Measurements from ENCODE around the gene EFNB2. TPM values are rescaled to one million over a fixed set of nuclear protein-coding genes. Genes with fewer than 3 reads are reported as not detected.

Gene EFNB2
- total and polyA plus RNA-seq, 9 of the 15 experiments (the other 6 are each of a cell fraction or from before 2014, with no cell fraction given), result 0.01 to 0.29 (median 0.18) TPM

DNA sequence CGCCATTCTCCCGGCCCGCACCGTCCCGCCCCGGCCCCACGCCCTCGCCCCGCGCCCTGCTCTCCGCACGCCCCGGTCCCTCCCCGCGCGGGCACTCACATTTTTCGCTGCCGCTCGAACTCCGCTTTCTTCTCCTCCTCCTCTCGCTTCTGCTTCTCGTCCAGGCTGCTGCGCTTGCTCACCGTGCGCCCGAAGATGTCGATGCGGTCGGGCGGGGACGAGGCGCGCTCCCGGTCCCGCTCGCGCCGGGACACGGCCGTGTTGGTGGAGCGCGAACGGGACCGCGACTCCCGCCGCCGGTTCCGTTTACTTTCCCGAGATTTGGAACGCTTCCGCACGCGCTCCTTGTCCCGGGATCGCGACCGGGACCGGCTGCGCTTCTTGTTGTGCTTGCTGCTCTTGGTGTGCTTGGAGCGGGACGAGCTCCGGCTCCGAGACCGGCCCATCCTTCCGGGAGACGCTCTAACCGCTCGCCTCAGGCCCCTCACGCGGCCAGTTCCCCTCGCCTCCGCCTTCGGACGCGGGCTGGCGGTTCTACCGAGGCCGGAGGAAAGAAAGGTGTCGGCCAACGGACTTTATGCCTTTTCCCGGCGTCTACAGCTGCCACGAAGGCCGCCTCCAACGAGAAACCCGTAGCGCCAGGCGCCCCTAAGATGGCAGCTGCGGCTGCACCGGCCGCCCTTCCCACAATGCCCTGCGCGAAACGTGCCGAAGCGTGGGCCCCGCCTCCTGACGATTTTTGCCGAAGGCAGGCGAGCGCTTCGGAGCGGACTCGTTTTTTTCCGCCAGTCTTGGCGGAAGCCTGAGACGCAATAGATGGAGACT, 32.2 kb upstream of the EFNB2 start, which contains the start of gene ARGLU1 (continued):
- TF ChIP-seq ZNF12 (CRISPR knock-in tag; IDR thresholded peaks at IDR 0.05) (peak; percentile 66; the same call in 1 of the 2 replicates), KDM2B (CRISPR knock-in tag; IDR thresholded peaks at IDR 0.05) (no peak), ATF4 (CRISPR knock-in tag; IDR thresholded peaks at IDR 0.05) (no peak), ZZZ3 (IDR thresholded peaks at IDR 0.05) (no peak), SP1 (CRISPR knock-in tag; IDR thresholded peaks at IDR 0.05) (no peak), NRF1 (conservative IDR thresholded peaks at IDR 0.05 in 1 of 2, IDR thresholded peaks at IDR 0.05 in 1 of 2) (peak; percentile 68 to 76), PREB (CRISPR knock-in tag; IDR thresholded peaks at IDR 0.05) (no peak), MCM5 (IDR thresholded peaks at IDR 0.05; ENCODE audit: low read depth) (no peak), ARHGAP35 (IDR thresholded peaks at IDR 0.05; ENCODE audit: partially characterized antibody) (no peak), NFRKB (IDR thresholded peaks at IDR 0.05; ENCODE audit: low read depth) (0 out of 2 replicates have a peak, but pooled peaks have one; percentile 33), ZNF76 (CRISPR knock-in tag; IDR thresholded peaks at IDR 0.05; ENCODE audit: borderline replicate concordance) (no peak), ZNF174 (CRISPR knock-in tag; IDR thresholded peaks at IDR 0.05) (no peak), POLR2AphosphoS2 (IDR thresholded peaks at IDR 0.05; ENCODE audit: low read length) (no peak), NFIC (IDR thresholded peaks at IDR 0.05) (no peak), SMAD1 (IDR thresholded peaks at IDR 0.05; ENCODE audit: low read depth, low read length, partially characterized antibody) (no peak), KDM5B (IDR thresholded peaks at IDR 0.05; ENCODE audit: insufficient replicate concordance, low read depth, low read length) (peak; percentile 81), TEAD2 (tag; IDR thresholded peaks at IDR 0.05) (no peak), POLR2B (IDR thresholded peaks at IDR 0.05; ENCODE audit: low read depth, partially characterized antibody) (peak; percentile 87), FOXP4 (CRISPR knock-in tag; IDR thresholded peaks at IDR 0.05; ENCODE audit: borderline replicate concordance) (0 out of 2 replicates have a peak, but pooled peaks have one; percentile 37)
- TF ChIP-seq, protein P1, sequence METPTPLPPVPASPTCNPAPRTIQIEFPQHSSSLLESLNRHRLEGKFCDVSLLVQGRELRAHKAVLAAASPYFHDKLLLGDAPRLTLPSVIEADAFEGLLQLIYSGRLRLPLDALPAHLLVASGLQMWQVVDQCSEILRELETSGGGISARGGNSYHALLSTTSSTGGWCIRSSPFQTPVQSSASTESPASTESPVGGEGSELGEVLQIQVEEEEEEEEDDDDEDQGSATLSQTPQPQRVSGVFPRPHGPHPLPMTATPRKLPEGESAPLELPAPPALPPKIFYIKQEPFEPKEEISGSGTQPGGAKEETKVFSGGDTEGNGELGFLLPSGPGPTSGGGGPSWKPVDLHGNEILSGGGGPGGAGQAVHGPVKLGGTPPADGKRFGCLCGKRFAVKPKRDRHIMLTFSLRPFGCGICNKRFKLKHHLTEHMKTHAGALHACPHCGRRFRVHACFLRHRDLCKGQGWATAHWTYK (CRISPR knock-in tag; IDR thresholded peaks at IDR 0.05), result 0 out of 2 replicates have a peak, but pooled peaks have one; percentile 30
- TF ChIP-seq, protein P2, sequence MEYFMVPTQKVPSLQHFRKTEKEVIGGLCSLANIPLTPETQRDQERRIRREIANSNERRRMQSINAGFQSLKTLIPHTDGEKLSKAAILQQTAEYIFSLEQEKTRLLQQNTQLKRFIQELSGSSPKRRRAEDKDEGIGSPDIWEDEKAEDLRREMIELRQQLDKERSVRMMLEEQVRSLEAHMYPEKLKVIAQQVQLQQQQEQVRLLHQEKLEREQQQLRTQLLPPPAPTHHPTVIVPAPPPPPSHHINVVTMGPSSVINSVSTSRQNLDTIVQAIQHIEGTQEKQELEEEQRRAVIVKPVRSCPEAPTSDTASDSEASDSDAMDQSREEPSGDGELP (CRISPR knock-in tag; IDR thresholded peaks at IDR 0.05; ENCODE audit: borderline replicate concordance), result peak; percentile 65; the same call in 1 of the 2 replicates

Data from K562 (cell line).